ENCODE results near the gene VPS26A. TPM values are rescaled to one million over a fixed set of nuclear protein-coding genes. Genes with fewer than 3 reads are reported as not detected.

Gene VPS26A
- total RNA-seq, 1 donor from 2014 or later: 61.6 TPM

GRCh38 chr10:69093933-69094332, 30.0 kb upstream of the VPS26A start:
- Histone ChIP-seq H3K9ac (ENCODE audit: low read length) (no peak overlapping the region), H3K27ac (ENCODE audit: low read depth, low read length) (no peak overlapping the region), H3K9me3 (ENCODE audit: insufficient read depth, low read depth, low read length) (no peaks in the 10 kb centered on the region), H3K4me3 (ENCODE audit: insufficient read depth, low read depth, low read length) (no peak overlapping the region), H3K36me3 (ENCODE audit: insufficient read depth, low read length) (no peaks in the 10 kb centered on the region), H2AFZ (ENCODE audit: low read depth, low read length) (no peak overlapping the region), H3K4me2 (ENCODE audit: low read length) (no peak overlapping the region), H3K4me1 (ENCODE audit: insufficient read depth, low read length) (no peaks in the 10 kb centered on the region), H3K27me3 (ENCODE audit: insufficient read depth, low read length) (no peaks in the 10 kb centered on the region), H4K20me1 (ENCODE audit: insufficient read depth, low read length) (no peaks in the 10 kb centered on the region), H3K79me2 (ENCODE audit: insufficient read depth, low read length) (peaks cover 52% of the 10 kb centered on the region)
- no peak for DNase-seq (ENCODE audit: low read depth)
- H3K36me3 Mint-ChIP-seq (ENCODE audit: low read depth, unreplicated experiment): no peaks in the 10 kb centered on the region
- H3K27ac Mint-ChIP-seq (ENCODE audit: unreplicated experiment): no peak overlapping the region
- TF ChIP-seq CTCF (IDR thresholded peaks at IDR 0.05; ENCODE audit: insufficient read depth, low read depth, low read length) (no peak), EZH2 (IDR thresholded peaks at IDR 0.05; ENCODE audit: insufficient read depth, low read length) (no peak)
- no peaks in the 10 kb centered on the region for H3K27me3 Mint-ChIP-seq (ENCODE audit: low read depth, unreplicated experiment)
- no peak overlapping the region for H3K4me3 Mint-ChIP-seq (ENCODE audit: unreplicated experiment)
- FAIRE-seq: no peak
- H3K9me3 Mint-ChIP-seq (ENCODE audit: unreplicated experiment): no peaks in the 10 kb centered on the region
- no peaks in the 10 kb centered on the region for H3K4me1 Mint-ChIP-seq (ENCODE audit: low read depth, unreplicated experiment)

- Histone ChIP-seq H3K27me3 (ENCODE audit: insufficient read depth, low read length) (no peaks in the 10 kb centered on the region), H3K9me3 (ENCODE audit: insufficient read depth, low read depth, low read length) (no peaks in the 10 kb centered on the region), H3K4me2 (ENCODE audit: low read length) (no peak overlapping the region), H3K79me2 (ENCODE audit: insufficient read depth, low read length) (peaks cover 40% of the 10 kb centered on the region), H3K4me3 (ENCODE audit: insufficient read depth, low read depth, low read length) (no peak overlapping the region), H3K4me1 (ENCODE audit: insufficient read depth, low read length) (no peaks in the 10 kb centered on the region), H3K36me3 (ENCODE audit: insufficient read depth, low read length) (no peaks in the 10 kb centered on the region), H3K9ac (ENCODE audit: low read length) (no peak overlapping the region), H2AFZ (ENCODE audit: low read depth, low read length) (no peak overlapping the region), H3K27ac (ENCODE audit: low read depth, low read length) (no peak overlapping the region), H4K20me1 (ENCODE audit: insufficient read depth, low read length) (no peaks in the 10 kb centered on the region)
- Mint-ChIP-seq H3K36me3 (ENCODE audit: low read depth, unreplicated experiment) (no peaks in the 10 kb centered on the region), H3K27me3 (ENCODE audit: low read depth, unreplicated experiment) (no peaks in the 10 kb centered on the region), H3K4me1 (ENCODE audit: low read depth, unreplicated experiment) (no peaks in the 10 kb centered on the region), H3K27ac (ENCODE audit: unreplicated experiment) (no peak overlapping the region), H3K4me3 (ENCODE audit: unreplicated experiment) (no peak overlapping the region), H3K9me3 (ENCODE audit: unreplicated experiment) (no peaks in the 10 kb centered on the region)
- FAIRE-seq: no peak
- no peak for TF ChIP-seq EZH2 (IDR thresholded peaks at IDR 0.05; ENCODE audit: insufficient read depth, low read length)
- no peak for DNase-seq (ENCODE audit: low read depth)
These were observed 27.9 kb upstream of the VPS26A start for GRCh38 chr10:69096045-69096444.

- H3K4me3 Mint-ChIP-seq (ENCODE audit: unreplicated experiment): no peak overlapping the region
- no peak overlapping the region for H3K4me3 ChIP-seq (ENCODE audit: insufficient read depth, low read depth, low read length)
These were observed 26.2 kb upstream of the VPS26A start for GRCh38 chr10:69097729-69098128.

More at GRCh38 chr10:69097729-69098128, 26.2 kb upstream of the VPS26A start:
- Histone ChIP-seq H3K4me2 (ENCODE audit: low read length) (no peak overlapping the region), H2AFZ (ENCODE audit: low read depth, low read length) (no peak overlapping the region), H3K9ac (ENCODE audit: low read length) (no peak overlapping the region), H3K79me2 (ENCODE audit: insufficient read depth, low read length) (peaks cover 35% of the 10 kb centered on the region), H4K20me1 (ENCODE audit: insufficient read depth, low read length) (no peaks in the 10 kb centered on the region), H3K4me1 (ENCODE audit: insufficient read depth, low read length) (peaks cover 7% of the 10 kb centered on the region), H3K27ac (ENCODE audit: low read depth, low read length) (no peak overlapping the region), H3K9me3 (ENCODE audit: insufficient read depth, low read depth, low read length) (no peaks in the 10 kb centered on the region), H3K27me3 (ENCODE audit: insufficient read depth, low read length) (no peaks in the 10 kb centered on the region), H3K36me3 (ENCODE audit: insufficient read depth, low read length) (no peaks in the 10 kb centered on the region)
- Mint-ChIP-seq H3K36me3 (ENCODE audit: low read depth, unreplicated experiment) (no peaks in the 10 kb centered on the region), H3K4me1 (ENCODE audit: low read depth, unreplicated experiment) (peaks cover 7% of the 10 kb centered on the region), H3K27me3 (ENCODE audit: low read depth, unreplicated experiment) (no peaks in the 10 kb centered on the region), H3K27ac (ENCODE audit: unreplicated experiment) (no peak overlapping the region), H3K9me3 (ENCODE audit: unreplicated experiment) (no peaks in the 10 kb centered on the region)
- FAIRE-seq (no peak), DNase-seq (ENCODE audit: low read depth) (no peak)
- TF ChIP-seq EZH2 (IDR thresholded peaks at IDR 0.05; ENCODE audit: insufficient read depth, low read length): no peak
- no peak for TF ChIP-seq CTCF (IDR thresholded peaks at IDR 0.05; ENCODE audit: insufficient read depth, low read depth, low read length)
